ENCODE measurements around the gene RCBTB2.

DNA sequence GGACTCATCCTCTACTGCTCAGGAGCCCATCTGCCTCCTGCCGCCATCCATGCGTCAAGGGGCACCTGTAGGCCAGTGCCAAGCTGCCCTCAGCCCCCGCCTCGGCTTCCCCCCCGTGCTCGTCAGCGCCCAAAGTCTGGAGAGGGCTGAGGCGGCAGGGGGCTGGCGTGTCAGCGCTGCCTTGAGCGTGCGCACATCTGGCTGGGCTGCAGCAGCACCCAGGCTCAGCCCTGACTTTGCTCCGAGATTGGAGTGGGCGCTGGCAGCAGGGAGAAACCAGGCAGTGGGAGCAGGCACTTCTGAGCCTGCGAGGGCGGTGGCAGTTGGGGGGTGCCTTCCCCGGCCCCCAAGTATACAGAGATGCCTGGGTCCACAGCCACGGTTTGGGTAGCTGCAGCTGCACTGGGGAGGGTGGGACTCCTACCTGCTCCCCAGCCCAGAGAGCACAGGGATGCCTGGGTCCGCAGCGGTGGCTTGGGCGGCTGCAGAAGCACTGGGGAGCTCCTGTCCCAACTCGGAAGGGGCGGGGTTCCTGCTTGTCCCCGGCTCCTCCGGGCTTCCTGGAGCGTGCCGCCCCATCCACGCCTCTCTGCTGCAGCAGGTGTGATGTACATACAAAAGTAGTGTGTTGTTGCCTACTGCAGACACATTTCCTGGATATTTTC is 75.2 kb downstream of the RCBTB2 start:
- no peak for TF ChIP-seq POLR2AphosphoS5 (IDR thresholded peaks at IDR 0.05)
- TF ChIP-seq, protein P1, sequence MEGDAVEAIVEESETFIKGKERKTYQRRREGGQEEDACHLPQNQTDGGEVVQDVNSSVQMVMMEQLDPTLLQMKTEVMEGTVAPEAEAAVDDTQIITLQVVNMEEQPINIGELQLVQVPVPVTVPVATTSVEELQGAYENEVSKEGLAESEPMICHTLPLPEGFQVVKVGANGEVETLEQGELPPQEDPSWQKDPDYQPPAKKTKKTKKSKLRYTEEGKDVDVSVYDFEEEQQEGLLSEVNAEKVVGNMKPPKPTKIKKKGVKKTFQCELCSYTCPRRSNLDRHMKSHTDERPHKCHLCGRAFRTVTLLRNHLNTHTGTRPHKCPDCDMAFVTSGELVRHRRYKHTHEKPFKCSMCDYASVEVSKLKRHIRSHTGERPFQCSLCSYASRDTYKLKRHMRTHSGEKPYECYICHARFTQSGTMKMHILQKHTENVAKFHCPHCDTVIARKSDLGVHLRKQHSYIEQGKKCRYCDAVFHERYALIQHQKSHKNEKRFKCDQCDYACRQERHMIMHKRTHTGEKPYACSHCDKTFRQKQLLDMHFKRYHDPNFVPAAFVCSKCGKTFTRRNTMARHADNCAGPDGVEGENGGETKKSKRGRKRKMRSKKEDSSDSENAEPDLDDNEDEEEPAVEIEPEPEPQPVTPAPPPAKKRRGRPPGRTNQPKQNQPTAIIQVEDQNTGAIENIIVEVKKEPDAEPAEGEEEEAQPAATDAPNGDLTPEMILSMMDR (IDR thresholded peaks at IDR 0.05): no peak
